Heart left ventricle (tissue), 13 donors: ENCODE data around the gene ZNF83.

Experiments
- POLR2A ChIP-seq, 2 donors: fragments of 450-650 bp; IDR thresholded peaks; one replicate each; pipeline ENCODE4 v1.6.1; 2017; ENCODE audit warnings: antibody characterized with exemption in 2 of 2, mild to moderate bottlenecking in 2 of 2, moderate library complexity in 2 of 2
- TF ChIP-seq, protein P1 (sequence below), 12 donors: fragments of 200-600 bp; sonication (generic) in 4 of 12; IDR thresholded peaks; one replicate each; pipeline versions ENCODE4 v1.5.0 to v1.8.0; 2018 to 2022; ENCODE audit warnings: antibody characterized with exemption in 12 of 12, mild to moderate bottlenecking in 5 of 12
- donor health status: ischemic (EF 13 %, LVEDD 7.1; RV severe dilation, severe dysfunction).
- donor health status: DM: no; HTN: yes; CAD: no.
- donor health status: DM: no; HTN: no; CAD: no.
- donor health status: ischemic (EF 25% LVEDD 6.9; RV normal size, moderate dysfunction).
- donor health status: ischemic (EF 25% LVEDD 5.7; RV mildly dilated, moderate dysfunction).
- donor health status: ischemic (EF 35%, LVEDD 5.7; RV mildly dilated, moderate dysfunction).
- donor health status: nonischemic (EF 11% LVEDD 7.7; RV severe dilation, severe dysfunction).
- donor health status: DM: yes; HTN: yes; CAD: no.
- donor health status: PGD.
- donor health status: ischemic (EF 29% LVEDD 5.4; RV normal size, mild dysfunction).
- donor health status: nonischemic (EF 23%, LVEDD 6.1; RV moderate dilation, normal function).

- TF ChIP-seq, protein P1, sequence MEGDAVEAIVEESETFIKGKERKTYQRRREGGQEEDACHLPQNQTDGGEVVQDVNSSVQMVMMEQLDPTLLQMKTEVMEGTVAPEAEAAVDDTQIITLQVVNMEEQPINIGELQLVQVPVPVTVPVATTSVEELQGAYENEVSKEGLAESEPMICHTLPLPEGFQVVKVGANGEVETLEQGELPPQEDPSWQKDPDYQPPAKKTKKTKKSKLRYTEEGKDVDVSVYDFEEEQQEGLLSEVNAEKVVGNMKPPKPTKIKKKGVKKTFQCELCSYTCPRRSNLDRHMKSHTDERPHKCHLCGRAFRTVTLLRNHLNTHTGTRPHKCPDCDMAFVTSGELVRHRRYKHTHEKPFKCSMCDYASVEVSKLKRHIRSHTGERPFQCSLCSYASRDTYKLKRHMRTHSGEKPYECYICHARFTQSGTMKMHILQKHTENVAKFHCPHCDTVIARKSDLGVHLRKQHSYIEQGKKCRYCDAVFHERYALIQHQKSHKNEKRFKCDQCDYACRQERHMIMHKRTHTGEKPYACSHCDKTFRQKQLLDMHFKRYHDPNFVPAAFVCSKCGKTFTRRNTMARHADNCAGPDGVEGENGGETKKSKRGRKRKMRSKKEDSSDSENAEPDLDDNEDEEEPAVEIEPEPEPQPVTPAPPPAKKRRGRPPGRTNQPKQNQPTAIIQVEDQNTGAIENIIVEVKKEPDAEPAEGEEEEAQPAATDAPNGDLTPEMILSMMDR (IDR thresholded peaks at IDR 0.05) = no peak
- no peak for TF ChIP-seq POLR2A (IDR thresholded peaks at IDR 0.05)
Observed at GRCh38 chr19:52665027-52665426, 26.9 kb upstream of the ZNF83 start.
